ENCODE measurements around the gene INPP5D.
"Not testable (repeated sequence)": the region's sequence is repeated elsewhere in the genome, so short reads cannot be mapped to it uniquely, and the experiment has no call there.

Gene INPP5D

GRCh38 chr2:233051241-233052149 lies 8.6 kb upstream of the INPP5D start:
- in situ Hi-C loops (cut with MboI; ENCODE audit: low sequenced_read_pairs), result no loop called here

GRCh38 chr2:233052517-233052916 lies 7.6 kb upstream of the INPP5D start:
- in situ Hi-C loops (cut with MboI; ENCODE audit: low sequenced_read_pairs), result not testable (repeated sequence)

- in situ Hi-C loops (cut with MboI; ENCODE audit: low sequenced_read_pairs), result no loop called here
These were observed 6.0 kb upstream of the INPP5D start for GRCh38 chr2:233053928-233054784.

GRCh38 chr2:233055362-233055761 lies 4.8 kb upstream of the INPP5D start:
- in situ Hi-C loops (cut with MboI; ENCODE audit: low sequenced_read_pairs), result no loop called here

- in situ Hi-C loops (cut with MboI; ENCODE audit: low sequenced_read_pairs), result no loop called here
These were observed 3.1 kb upstream of the INPP5D start for GRCh38 chr2:233056961-233057605.

GRCh38 chr2:233058717-233059546 lies 1.2 kb upstream of the INPP5D start:
- in situ Hi-C loops (cut with MboI; ENCODE audit: low sequenced_read_pairs), result no loop called here

GRCh38 chr2:233059547-233059796 lies 670 bp upstream of the INPP5D start:
- in situ Hi-C loops (cut with MboI; ENCODE audit: low sequenced_read_pairs), result no loop called here

GRCh38 chr2:233060501-233060979 lies 398 bp downstream of the INPP5D start:
- in situ Hi-C loops (cut with MboI; ENCODE audit: low sequenced_read_pairs), result no loop called here

- in situ Hi-C loops (cut with MboI; ENCODE audit: low sequenced_read_pairs), result no loop called here
These were observed 943 bp downstream of the INPP5D start for GRCh38 chr2:233060980-233061590.

GRCh38 chr2:233061591-233062450 lies 1.7 kb downstream of the INPP5D start:
- in situ Hi-C loops (cut with MboI; ENCODE audit: low sequenced_read_pairs), result no loop called here

- in situ Hi-C loops (cut with MboI; ENCODE audit: low sequenced_read_pairs), result no loop called here
These were observed 2.3 kb downstream of the INPP5D start for GRCh38 chr2:233062451-233062850.

- in situ Hi-C loops (cut with MboI; ENCODE audit: low sequenced_read_pairs), result no loop called here
These were observed 2.8 kb downstream of the INPP5D start for GRCh38 chr2:233062946-233063268.

GRCh38 chr2:233063269-233063975 lies 3.3 kb downstream of the INPP5D start:
- in situ Hi-C loops (cut with MboI; ENCODE audit: low sequenced_read_pairs), result no loop called here

- in situ Hi-C loops (cut with MboI; ENCODE audit: low sequenced_read_pairs), result no loop called here
These were observed 3.9 kb downstream of the INPP5D start for GRCh38 chr2:233063976-233064411.

GRCh38 chr2:233064530-233065199 lies 4.5 kb downstream of the INPP5D start:
- in situ Hi-C loops (cut with MboI; ENCODE audit: low sequenced_read_pairs), result no loop called here

GRCh38 chr2:233065200-233065589 lies 5.1 kb downstream of the INPP5D start:
- in situ Hi-C loops (cut with MboI; ENCODE audit: low sequenced_read_pairs), result not testable (repeated sequence)

- in situ Hi-C loops (cut with MboI; ENCODE audit: low sequenced_read_pairs), result no loop called here
These were observed 5.9 kb downstream of the INPP5D start for GRCh38 chr2:233065954-233066470.
